ENCODE data around the gene MSI2.

The MSI2 gene

DNA sequence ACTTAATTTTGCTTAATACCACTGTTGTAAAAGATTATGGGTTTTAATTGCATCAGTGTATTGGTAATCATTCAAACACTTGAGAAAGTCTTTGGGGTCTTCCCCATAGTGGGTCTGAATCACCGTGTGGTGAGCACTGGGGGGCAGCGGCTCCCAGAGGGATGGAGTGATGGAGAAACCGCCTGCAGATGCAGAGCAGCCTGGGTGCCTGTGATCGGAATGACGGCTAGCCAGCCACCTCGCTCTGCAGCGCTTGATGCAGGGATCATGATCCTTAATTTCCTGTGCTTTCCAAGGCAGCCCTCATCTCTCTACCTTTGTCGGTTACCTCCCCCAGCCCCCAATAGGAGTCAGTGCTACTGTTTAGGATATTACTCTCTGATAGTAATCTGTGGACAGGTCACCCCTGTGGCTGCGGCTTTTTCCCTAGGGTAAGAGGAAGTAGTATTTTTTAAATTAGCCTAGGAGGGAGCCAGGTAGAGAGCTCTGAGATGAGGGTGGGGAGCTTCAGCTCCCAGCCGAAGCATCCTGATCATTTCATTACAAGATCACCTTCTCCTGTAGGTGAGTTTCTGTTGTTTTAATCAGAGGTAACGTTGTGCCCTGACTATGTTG lies 135.6 kb downstream of the MSI2 start:
- DNase-seq (ENCODE audit: low read depth in 2 of 2), result no peak

DNA sequence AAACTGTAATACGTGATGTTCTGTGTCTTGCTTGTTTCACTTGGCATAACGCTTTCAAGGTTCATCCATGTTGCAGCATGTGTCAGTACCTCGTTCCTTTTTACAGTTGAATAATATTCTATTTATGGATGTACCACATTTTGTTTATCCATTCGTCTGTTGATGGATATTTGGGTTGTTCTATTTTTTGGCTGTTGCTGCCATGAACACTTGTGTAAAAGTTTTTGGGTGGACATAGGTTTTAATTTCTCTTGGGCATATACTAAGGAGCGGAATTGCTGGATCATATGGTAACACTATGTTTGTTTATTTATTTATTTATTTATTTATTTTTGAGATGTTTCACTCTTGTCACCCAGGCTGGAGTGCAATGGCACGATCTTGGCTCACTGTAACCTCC lies 137.0 kb downstream of the MSI2 start:
- no peak for DNase-seq (ENCODE audit: low read depth in 2 of 2)

DNA sequence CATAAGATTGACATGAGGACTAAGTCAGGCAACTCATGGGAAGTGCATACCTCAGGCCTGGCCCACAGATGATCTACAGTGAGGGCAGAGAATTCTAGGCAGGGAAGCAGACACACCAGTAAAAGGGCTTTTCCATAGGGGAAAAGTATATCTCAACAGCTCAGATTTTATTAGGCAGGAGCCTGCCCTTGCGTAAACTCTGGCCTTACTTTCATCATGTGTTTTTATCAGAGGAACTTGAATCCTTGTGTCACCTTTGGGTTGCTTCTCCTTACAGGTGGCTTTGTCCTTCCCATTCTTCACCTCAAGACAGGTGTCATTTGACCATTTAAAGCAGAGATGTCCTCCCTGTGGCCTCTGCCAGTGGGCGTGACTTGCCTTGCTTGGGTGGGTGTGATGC lies 138.1 kb downstream of the MSI2 start:
- no peak for DNase-seq (ENCODE audit: low read depth in 2 of 2)

DNA sequence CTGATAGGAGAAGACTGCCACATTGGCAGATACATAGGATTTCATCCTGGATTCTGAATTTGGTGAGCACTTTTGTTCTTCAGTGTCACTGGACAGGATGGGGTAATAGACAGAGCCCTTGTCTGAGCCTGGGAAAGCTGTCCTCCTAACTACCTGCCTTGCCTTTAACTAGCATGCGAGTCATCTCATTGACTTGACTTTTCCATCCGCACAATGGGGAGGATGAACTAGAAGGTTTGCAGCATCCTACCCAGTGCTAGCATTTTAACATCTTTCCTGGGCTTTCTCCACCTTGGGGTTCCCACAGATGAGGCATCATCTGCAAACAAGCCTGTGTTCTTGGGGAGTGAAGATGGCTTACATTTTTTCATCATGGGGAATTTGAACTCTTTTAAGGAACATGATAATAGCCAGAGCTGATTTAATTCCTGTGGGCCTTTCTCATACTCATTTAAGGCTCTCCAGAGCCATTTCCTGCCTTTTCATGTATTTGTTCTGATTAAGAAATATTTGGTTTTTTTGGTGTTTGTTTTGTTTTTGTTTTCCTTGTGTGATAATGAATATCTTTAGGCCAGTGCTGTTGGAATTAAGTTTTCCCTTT lies 139.5 kb downstream of the MSI2 start:
- DNase-seq (ENCODE audit: low read depth in 2 of 2), result no peak

DNA sequence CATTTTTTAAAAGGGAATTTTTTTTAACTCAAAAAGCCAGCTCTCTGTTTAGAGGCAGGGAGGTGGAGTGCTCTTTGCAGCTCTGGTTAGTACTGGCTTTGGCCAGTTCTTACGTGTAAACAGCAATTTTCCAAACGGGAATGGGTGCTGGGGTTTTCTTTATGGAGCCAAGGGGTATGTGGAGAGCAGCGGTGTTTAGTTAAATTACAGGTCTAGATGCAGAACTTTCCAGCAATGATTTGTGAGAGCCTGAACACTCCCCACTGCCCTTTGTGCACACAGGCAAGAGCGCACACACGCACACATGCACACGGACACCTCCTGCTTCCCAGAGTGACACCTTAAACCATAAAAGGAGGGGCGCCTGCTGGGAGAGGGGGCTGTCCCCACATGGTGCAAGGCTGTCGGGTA lies 140.2 kb downstream of the MSI2 start:
- no peak for DNase-seq (ENCODE audit: low read depth in 2 of 2)

DNA sequence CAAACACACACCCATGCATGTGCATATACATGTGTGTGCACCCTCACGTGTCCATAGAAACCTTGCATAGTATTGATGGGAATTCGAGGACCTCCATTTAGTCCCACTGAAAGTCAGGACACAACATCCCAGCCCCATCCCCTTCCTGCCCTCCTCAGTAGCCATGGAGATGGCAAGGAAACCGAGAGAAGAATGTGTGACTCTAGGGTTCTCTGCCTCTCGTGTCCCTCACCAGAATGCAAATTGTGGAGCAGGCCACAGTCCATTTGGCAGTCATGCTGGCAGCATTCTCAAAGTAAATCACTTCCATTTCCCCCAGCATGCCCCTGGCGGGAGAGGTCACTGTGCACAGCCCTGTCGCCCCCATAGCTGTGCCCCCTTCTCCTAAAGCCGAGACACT lies 141.1 kb downstream of the MSI2 start:
- DNase-seq (ENCODE audit: low read depth in 2 of 2), result no peak

DNA sequence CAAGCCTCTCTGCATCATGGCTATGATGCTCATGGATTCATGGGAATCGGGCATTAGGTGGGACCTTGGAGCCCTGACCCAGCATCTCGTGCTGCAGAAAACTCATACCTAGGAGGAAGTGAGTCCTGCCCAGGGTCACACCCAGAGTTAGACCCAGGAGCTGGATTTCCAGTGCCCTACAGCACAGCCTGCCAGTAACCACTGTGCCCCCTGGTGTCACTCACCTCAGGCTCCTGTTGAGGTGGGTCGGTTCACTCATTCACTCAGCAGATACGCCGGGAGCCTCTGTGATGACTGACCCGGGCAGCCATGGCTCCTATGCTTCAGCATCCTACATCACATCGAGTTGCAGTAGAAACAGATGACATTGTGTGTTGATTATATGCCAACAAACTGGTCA lies 143.4 kb downstream of the MSI2 start:
- no peak for DNase-seq (ENCODE audit: low read depth in 2 of 2)

DNA sequence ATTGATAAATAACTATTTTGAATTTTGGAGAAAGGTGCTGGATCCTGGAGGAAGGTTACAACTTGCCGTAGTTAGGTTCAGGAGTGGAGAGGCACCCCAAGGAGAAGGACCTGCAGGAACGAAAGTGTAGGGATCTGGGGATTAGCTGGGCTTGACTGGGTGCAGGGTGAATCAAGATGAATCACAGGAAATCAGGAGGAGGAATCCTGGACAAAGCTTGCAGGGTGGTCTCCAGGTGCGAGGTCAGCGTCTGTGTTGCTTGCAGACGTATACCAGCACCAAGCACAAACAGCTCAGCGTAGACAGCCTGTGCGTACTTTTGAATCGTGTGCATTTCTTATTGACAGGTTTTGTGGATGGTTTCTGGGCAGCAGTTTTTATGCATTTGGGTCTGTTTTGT lies 144.3 kb downstream of the MSI2 start:
- no peak for DNase-seq (ENCODE audit: low read depth in 2 of 2)

DNA sequence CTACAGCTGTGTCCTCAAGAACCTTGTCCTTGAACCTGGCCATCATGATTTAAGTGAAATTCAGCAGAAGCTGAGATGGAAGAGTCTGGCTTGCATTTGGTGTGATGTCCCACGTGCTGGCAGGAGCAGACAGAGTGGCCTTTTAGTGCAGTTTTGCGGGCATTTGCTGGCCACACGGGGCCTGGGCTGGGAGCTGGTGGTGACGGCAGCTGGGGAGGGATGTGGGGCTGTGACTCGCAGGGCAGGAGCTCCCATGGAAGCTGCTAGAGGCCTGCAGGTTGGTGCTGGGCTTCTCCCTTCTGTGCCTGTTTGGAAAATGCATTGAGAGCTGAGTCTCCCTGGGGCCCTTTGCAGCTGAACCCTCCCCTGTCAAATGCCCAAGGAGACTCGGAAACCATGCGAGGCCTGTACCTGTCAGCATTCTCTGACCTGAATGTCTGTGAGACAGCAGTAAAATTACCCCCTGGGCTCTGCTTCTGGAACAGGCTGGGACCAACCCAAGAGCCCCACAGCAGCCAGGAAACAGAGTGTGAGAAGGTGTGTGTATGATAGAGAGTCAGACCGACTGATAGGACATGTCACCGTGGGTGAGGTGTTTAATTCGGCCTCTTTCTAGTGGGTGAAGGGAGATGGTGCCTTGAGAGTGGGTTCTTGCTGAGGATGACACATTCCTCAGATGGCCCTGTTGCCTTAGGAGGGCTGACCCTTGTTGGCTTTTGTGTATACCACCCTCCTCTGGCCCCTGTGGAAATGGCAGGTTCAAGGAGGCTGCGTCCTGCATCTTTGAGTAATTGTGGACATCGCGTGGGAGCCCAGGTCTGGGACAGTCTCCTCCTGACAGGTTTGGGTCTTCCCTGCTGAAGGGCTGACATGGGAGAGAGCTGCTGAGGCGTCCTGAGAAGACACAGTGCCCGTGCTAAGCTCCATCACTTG lies 145.5 kb downstream of the MSI2 start:
- no peak for DNase-seq (ENCODE audit: low read depth in 2 of 2)

DNA sequence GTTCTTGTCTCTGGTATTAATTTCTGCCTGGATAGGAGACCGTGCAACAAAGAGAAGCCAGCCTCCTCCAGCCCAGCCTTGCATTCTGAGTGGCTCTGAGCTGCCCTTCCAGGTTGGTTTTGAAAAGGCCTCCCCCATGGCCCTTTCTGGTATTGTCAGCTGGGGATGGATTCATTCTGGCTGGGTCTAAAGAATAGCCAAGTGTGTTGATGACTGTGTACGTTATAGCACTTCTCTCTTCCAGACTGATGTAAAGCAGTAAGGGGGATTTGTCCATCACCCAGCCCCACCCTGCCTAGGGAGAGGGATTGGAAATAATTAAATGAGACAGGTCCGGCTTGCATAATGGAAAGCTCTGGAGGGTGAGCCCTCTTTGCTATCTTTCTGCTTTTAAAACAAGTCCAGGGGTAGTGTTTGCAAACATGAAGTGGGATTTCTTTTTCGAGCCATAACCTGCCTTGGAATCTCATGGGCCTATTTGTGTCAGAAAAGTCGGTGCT lies 146.4 kb downstream of the MSI2 start:
- no peak for DNase-seq (ENCODE audit: low read depth in 2 of 2)

DNA sequence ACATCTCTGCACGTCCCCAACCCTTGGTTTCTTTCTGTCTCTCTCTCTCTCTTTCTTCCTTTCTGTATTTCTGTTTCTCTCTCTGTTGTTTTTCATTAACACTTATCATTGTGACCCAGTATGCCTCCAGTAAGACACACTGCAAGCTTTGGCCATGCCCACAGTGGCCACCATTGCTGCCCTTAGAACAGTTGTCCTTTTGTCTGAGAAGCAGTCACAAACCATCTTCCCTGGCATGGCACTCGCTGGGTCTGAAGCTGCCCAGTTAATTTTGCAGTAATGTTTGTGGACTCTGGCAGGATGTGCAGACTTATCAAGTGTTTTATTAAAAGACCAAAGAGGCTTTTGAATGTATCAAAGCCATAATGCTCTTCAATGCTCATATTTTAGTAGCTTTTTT lies 146.9 kb downstream of the MSI2 start:
- DNase-seq (ENCODE audit: low read depth in 2 of 2), result no peak

DNA sequence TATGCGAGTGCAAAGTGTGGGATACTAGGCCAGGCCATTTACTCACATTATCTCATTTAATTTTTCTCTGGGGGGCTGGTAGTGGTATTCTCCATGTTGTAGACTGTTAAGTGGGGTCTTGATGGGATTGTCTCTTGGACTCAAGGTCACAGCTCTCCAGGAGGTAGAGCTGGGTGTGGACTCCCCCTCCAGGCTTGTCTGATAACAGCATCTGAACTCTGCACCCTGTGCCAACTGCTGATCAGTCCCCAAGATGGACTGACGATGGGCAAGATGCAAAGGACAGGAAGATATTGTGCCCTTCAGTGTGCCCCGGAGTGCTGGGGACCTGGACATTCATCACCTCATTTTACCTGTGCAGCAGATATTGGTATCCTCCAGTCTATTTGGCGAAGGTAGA lies 147.8 kb downstream of the MSI2 start:
- DNase-seq (ENCODE audit: low read depth in 2 of 2), result no peak

DNA sequence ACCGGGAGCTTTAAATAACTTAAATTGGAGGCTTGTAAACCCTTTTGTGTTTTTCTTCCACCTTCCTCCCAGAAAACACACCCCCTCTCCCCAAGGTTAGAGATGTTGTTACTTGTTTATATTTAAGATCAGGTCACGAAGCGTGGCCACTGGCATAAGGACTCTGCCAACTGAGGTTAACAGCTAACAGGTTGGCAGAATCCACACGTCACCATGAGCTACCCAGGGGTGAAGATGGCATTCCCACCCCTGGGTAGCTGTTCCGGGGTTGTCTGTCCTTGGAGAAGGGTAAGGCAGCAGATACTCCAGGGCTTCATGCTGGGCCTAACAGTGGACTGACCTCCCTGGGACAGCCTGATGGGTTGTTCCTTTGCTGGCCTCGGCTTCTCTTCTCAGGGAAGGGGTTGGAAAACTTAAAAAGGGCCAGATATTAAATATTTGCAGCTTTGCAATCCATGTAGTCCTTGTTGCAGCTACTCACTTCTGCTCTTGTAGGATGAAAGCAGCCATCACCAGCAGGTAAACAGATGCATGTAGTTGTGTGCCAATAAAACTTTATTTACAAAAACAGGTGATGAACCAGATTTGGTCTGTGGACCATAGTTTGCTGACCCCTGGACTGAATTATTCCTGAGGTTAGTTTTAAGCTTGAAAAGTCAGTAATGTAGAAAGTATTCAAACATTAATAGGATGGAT lies 148.6 kb downstream of the MSI2 start:
- DNase-seq (ENCODE audit: low read depth in 2 of 2), result no peak

DNA sequence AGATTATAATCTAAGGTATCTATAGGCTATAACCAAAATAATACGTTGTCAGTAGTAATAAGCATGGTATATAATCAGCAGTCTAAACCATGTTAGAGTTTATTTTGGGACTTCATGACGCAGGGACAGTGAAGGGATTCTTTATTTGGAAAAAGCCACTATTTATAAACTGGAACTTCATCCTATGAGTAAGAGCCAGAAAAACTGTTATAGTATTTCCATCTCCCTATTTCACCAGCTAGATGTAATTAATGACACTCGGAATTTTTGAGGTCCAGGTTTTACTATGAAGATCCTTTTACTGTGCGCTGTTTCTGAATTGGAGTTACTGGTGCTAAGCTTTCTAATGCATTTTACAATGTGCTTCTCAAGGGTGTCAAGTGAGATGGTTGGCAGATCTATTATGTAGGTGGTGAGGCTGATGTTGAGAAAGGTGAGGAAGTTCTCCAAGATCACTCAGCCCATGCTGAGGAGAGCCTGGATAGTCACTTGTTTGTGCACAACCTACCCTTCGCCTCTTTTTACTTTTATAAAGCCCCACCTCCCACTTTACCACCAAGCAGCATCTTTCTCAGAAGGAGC lies 149.3 kb downstream of the MSI2 start:
- DNase-seq (ENCODE audit: low read depth in 2 of 2), result no peak

DNA sequence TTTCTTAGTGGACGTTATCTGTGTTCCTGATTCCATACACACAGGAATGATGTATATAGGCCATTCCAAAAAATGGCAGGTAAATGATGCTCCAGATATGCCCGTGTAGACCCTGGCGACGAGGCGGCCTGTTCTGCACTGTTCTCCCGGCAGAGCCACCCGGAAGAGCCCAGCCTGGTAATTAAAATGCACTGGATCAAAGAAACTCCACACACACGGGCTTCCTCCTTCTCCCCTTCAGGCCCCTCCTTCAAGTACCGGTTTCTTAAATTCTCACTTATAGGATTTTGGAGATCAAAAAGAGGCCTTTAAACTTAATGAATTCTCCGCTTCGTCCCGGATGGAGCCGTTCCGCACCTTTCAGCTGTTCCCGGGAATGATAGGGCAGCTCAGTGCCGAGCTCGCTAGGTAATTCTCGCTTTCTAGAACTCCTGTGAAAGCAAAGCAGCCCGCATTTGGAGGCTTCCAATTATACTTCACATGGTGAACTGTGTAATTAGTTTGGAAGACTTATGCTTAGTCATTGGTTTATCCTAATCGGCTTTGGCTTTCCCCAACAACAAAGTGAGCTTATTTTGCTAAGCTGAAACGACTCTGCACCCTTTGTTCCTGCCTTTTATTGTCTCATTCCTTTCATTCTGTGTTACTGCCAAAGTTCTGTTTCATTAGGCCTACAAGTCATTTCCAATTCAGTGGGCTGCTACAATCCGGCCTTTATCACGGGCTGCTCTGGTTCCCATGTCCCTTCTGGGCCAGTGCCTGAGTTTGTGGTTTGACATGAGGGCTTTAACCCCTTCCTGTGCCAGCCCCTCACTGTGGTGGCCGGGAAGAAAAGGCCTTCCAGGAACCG lies 150.0 kb downstream of the MSI2 start:
- DNase-seq (ENCODE audit: low read depth in 2 of 2), result no peak

DNA sequence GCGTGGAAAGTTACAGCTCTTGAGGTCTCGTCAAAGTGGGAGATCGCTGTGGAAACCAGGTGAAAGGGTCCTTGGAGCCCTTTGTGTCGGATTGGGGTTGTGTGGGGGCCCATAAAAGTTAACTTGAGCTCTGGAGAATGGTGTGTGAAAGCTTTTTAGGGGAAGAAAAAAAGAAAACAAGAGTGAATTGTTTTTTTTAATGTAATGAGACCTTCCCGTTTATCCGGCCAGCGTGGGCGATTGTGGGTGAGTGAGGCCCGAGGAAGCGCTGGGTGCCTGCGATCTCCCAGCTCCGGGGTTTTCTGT lies 150.6 kb downstream of the MSI2 start:
- no peak for DNase-seq (ENCODE audit: low read depth in 2 of 2)

DNA sequence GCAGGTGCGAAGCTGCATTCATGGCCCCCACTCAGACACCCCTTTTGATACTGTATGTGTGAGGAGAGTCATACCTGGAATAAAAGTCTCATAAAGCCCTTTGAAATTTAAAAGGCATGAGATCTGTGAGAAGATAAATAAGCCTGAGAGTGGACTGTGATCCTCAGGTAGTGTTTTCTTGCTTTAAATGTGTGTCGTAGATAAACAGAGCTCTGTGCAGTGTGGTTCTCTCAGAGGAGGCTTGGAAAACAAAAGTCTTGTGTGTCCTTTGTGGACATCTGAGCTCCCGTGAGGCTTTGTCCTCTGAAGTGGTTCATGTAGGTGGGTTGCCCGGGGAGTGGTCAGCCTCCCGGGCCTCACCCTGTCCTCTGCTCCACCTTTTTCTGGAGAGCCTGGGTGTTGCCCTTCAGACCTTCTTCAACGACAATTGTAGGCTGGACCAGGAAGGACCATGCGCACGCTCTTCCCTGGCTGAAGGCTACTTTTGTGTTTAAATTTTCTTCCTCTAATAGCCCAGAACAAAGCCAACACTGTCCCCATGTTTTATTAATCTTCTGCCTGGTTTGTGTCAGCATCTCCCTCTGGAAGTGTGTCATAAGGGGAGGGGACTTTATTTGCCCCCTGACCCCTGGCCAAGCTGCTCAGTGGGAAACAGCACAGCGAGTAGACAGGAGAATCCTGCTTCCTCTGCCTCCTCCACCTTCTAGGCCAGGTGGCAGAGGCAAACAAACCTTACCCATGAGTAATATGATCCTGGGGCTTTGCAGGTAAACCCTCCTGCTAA lies 151.2 kb downstream of the MSI2 start:
- DNase-seq (ENCODE audit: low read depth in 2 of 2), result no peak

DNA sequence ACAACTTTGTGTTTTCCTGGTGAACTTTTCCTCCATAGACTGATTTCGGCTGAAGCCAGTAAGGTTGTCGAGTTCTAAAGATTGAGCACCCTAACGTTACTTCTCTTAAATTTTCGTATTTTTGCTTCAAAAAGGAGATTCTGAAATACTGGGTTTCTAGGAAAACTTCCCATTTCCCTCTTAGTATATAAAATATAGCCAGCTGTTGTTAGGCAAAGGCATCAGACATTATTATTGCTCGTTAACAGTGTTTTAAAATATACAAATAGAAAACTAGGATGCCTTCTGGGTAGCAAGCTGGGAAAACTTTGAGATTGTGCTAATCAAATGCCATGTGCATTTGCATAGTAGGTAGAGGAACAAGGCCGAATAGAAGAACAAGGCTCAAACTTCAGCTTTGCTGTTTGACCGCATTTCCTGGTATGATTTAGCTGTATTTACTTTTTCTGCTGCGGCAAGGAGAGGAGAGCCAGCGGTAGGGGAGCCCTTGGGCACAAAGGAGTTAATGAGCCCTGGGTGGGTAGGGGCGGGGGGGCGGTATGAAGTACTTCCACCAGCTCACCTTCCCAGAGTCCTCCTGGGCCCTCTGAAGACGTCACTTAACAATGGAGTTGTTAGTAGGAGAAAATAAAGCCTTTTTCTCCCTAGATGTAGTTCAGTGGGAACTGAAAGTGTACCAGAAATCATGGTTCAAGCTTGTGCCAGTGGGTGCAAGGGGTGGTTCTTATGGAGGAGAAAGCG lies 151.9 kb downstream of the MSI2 start:
- no peak for DNase-seq (ENCODE audit: low read depth in 2 of 2)

DNA sequence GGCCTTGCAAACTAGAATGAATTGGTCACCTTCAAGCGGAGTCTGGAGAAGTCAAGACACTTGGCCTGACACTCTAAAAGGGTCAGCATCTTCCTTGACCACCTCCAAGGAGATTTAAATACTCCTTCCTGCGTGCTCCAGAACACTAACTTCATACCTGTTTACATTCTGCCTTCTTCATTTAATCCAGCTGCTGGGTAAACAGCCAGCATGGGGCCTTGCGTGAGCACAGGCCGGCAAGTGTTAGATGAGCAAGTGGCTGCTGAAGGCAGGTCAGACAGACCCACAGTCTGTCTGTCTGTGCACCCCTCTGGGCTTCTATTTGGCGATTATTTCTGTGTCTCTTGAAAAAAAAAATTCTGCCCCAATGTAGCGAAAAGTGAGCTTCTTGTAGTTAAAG lies 153.8 kb downstream of the MSI2 start:
- DNase-seq (ENCODE audit: low read depth in 2 of 2), result no peak

Measured in stimulated activated CD8-positive, alpha-beta memory T cell treated with anti-CD3 and anti-CD28 coated beads, Interleukin-7, amount 100 ng/mL, for 4 hours (primary cell).